Natural killer cell (primary cell): ENCODE results near the gene MAP3K9. TPM values are rescaled to one million over a fixed set of nuclear protein-coding genes. Genes with fewer than 3 reads are reported as not detected.
A peak's percentile ranks its signal among the peaks of the same experiment; 100 is the strongest.

ENCODE experiments used
- ATAC-seq, 3 donors: fragments of 150-1000 bp in 2 of 3; fragments of 200-7000 bp in 1 of 3; cut with Tn5 transposase; 1 replicate in 1 of 3; 2 replicates in 2 of 3; pipeline ENCODE4 v1.10.0; 2021; ENCODE audit warnings: mild to moderate bottlenecking in 2 of 3, moderate library complexity in 2 of 3
- DNase-seq, 2 donors: peaks; one replicate each; pipeline versions ENCODE4 v3.0.0 to v3.0.0-alpha.2; 2013 to 2021; ENCODE audit warnings: mixed read lengths in 1 of 2
- H3K27ac ChIP-seq: one replicate; pipeline ENCODE4 v1.5.1; 2013; ENCODE audit warnings: mild to moderate bottlenecking, low read length
- H3K27me3 ChIP-seq: one replicate; pipeline ENCODE4 v1.6.1; 2013; ENCODE audit warnings: low read length; ENCODE audit not compliant: control insufficient read depth, insufficient read depth
- H3K36me3 ChIP-seq: one replicate; pipeline ENCODE4 v1.6.1; 2013; ENCODE audit warnings: low read length; ENCODE audit not compliant: control insufficient read depth, insufficient read depth
- H3K4me1 ChIP-seq: one replicate; pipeline ENCODE4 v1.6.1; 2013; ENCODE audit warnings: low read length; ENCODE audit not compliant: control insufficient read depth, insufficient read depth
- H3K4me3 ChIP-seq: one replicate; pipeline ENCODE4 v1.5.1; 2013; ENCODE audit warnings: low read length
- H3K9me3 ChIP-seq: one replicate; pipeline ENCODE4 v1.6.1; 2013; ENCODE audit warnings: low read length; ENCODE audit not compliant: control insufficient read depth, insufficient read depth
- H3K27ac Mint-ChIP-seq, 2 donors: one replicate each; pipeline ENCODE4 v1.8.0; 2022; ENCODE audit warnings: mild to moderate bottlenecking in 2 of 2, mixed read lengths in 2 of 2, moderate library complexity in 1 of 2
- H3K27me3 Mint-ChIP-seq, 2 donors: one replicate each; pipeline ENCODE4 v1.8.0; 2022; ENCODE audit warnings: low read depth in 2 of 2, mixed read lengths in 2 of 2
- H3K36me3 Mint-ChIP-seq: one replicate; pipeline ENCODE4 v1.8.0; 2022; ENCODE audit warnings: mixed read lengths
- H3K4me1 Mint-ChIP-seq, 2 donors: one replicate each; pipeline ENCODE4 v1.8.0; 2022; ENCODE audit warnings: mixed read lengths in 2 of 2
- H3K4me3 Mint-ChIP-seq: one replicate; pipeline ENCODE4 v1.8.0; 2022; ENCODE audit warnings: mild to moderate bottlenecking, moderate library complexity, mixed read lengths
- H3K9me3 Mint-ChIP-seq, 2 donors: one replicate each; pipeline ENCODE4 v1.8.0; 2022; ENCODE audit warnings: mixed read lengths in 2 of 2
- WGBS: methylation state at CpG from one replicate; pipeline ENCODE4 v1.1.7; 2013; ENCODE audit warnings: missing lambda C conversion rate; ENCODE audit not compliant: insufficient coverage; 5-methylcytosine and 5-hydroxymethylcytosine counted together
- intact Hi-C: fragments of 100-400 bp; cut with micrococcal nuclease; formaldehyde crosslinking; loops from one replicate; pipeline ENCODE4 v1.14.2; 2022
- total RNA-seq, 4 donors: library from RNA; stranded (reverse); fragments of 120-200 nt in 1 of 4; gene quantifications; one replicate each; pipeline versions ENCODE4 v1.2.3 to v1.2.4, GENCODE V29; 2013 to 2022
- TF ChIP-seq, protein P1 (sequence below): fragments of 200-600 bp; IDR thresholded peaks from one replicate; pipeline ENCODE4 v1.8.0; 2022; ENCODE audit warnings: antibody characterized with exemption

Gene MAP3K9
- total RNA-seq, 3 donors from 2014 or later (not counting 1 experiment from before 2014, with no cell fraction given): 3.6 to 7.9 (median 3.8) TPM

DNA sequence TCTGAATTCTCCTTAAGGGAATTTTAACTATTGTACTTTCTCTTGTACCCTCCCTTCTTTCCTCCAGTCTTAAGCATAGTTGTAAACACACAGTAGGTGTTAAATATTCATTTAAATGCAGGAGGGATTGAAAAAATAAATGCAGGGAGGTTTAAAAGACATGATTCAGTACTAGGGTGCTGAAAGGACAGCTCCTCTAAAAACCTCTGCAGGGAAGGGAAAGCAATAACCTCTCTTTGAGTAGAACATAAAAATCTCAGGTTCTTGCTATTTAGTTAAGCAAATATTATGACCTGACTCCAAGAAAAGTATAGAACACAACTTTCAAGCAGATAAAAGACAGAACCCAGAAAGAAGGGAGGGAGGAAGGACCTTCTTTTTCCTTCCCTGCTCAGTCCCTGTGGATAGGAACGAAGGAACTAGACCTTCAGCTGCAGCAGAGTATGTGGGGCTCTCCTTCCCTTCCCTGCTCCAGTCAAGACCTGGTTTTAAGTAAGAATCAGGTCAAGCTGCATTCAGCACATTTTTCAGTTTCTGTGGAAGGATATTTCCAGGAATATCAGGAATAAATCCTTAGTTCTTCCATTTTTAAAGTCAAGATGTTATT is 4.7 kb downstream of the MAP3K9 start:
- TF ChIP-seq, protein P1, sequence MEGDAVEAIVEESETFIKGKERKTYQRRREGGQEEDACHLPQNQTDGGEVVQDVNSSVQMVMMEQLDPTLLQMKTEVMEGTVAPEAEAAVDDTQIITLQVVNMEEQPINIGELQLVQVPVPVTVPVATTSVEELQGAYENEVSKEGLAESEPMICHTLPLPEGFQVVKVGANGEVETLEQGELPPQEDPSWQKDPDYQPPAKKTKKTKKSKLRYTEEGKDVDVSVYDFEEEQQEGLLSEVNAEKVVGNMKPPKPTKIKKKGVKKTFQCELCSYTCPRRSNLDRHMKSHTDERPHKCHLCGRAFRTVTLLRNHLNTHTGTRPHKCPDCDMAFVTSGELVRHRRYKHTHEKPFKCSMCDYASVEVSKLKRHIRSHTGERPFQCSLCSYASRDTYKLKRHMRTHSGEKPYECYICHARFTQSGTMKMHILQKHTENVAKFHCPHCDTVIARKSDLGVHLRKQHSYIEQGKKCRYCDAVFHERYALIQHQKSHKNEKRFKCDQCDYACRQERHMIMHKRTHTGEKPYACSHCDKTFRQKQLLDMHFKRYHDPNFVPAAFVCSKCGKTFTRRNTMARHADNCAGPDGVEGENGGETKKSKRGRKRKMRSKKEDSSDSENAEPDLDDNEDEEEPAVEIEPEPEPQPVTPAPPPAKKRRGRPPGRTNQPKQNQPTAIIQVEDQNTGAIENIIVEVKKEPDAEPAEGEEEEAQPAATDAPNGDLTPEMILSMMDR: no peak
- H3K27ac ChIP-seq: no peak overlapping the region
- H3K27me3 ChIP-seq: no peaks in the 10 kb centered on the region
- no peak overlapping the region for H3K27ac Mint-ChIP-seq
- no peaks in the 10 kb centered on the region for H3K36me3 ChIP-seq
- ATAC-seq (no peak), DNase-seq (peak in 1 of 2 donors; percentile 14)
- no peak overlapping the region for H3K4me3 ChIP-seq
- WGBS: 100% methylated on average over 1 of the region's 1 CpG
- no peaks in the 10 kb centered on the region for H3K9me3 ChIP-seq
- H3K36me3 Mint-ChIP-seq: no peaks in the 10 kb centered on the region
- H3K9me3 Mint-ChIP-seq: no peaks in the 10 kb centered on the region
- H3K4me3 Mint-ChIP-seq: no peak overlapping the region
- H3K4me1 Mint-ChIP-seq: peaks cover 10 to 12% of the 10 kb centered on the region in 2 donors
- peaks cover 17 to 48% of the 10 kb centered on the region in 2 donors for H3K27me3 Mint-ChIP-seq
- H3K4me1 ChIP-seq: peaks cover 13% of the 10 kb centered on the region
- intact Hi-C loops: no loop called here

DNA sequence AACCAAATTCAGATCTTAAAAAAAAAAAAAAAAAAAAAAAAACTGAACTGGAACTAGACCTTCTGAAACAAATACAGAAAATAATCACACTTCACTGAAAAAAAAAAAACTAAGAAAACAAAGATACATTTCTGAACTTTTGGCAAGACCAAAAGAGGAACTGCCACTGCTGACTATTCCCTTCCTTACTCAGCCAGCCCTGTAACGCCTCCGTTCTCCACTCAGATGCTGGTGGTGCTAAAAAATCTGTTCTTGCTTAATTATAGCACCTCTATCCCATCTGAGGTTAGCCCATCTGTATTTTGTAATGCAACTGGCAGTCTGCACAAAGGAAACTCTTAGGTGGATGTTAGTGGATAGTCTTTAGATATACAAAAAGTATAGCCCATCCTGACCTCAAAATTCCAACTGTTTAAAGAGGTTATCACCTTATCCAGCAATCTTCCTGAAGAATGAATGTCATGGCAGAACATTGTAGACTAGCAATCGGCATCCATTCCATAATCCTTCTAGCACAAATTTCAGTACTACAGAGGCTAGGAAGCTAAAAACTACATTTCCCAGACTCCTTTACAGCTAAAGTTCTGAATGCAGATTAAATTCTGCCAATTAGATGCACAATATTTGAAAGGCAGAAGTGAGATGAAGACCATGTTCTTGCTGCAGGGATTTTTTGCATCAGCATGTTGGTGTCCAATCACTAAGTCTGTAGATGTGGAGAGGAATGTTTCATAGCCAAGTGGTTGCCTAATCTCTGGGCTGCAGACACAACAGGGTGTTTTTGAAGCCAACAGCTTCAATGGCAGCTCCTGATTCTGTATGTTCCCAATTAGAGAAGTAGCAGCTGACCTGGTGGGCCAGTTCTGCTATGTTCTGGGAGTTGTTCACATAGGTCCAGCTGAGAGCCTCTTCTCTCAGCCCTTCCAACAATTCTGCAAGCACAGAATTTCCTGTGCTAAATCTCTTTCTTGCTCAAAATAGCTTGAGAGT is 5.7 kb downstream of the MAP3K9 start:
- Histone ChIP-seq H3K9me3 (no peaks in the 10 kb centered on the region), H3K36me3 (no peaks in the 10 kb centered on the region), H3K4me1 (peaks cover 10% of the 10 kb centered on the region), H3K27ac (no peak overlapping the region), H3K4me3 (no peak overlapping the region), H3K27me3 (no peaks in the 10 kb centered on the region)
- Mint-ChIP-seq H3K27ac (no peak overlapping the region), H3K4me1 (peaks cover 10 to 12% of the 10 kb centered on the region in 2 donors), H3K9me3 (no peaks in the 10 kb centered on the region), H3K4me3 (no peak overlapping the region), H3K36me3 (no peaks in the 10 kb centered on the region), H3K27me3 (peaks cover 17 to 48% of the 10 kb centered on the region in 2 donors)
- no peak for ATAC-seq
- intact Hi-C loops: no loop called here
- TF ChIP-seq, protein P1: no peak
- DNase-seq: no peak
- 60% methylated on average over 3 of the region's 3 CpGs for WGBS

DNA sequence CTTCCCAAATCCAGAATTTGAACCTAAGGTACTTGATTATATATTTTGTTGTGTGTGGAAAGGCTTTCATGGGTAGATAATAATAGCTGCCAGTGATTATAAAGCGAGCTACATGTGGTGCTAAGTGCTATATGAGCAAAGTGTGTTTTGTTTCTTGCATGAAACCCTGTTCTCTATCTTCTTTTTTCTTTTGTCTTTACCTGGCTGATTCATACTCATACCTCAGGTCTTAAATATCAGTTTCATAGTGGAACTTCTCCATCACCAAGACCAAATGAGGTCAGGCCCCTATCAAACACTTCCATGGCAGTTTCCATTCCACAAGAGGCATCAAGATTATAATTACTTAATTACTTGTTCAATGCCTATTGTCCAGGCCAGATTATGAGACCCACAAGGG is 6.9 kb downstream of the MAP3K9 start:
- Histone ChIP-seq H3K9me3 (no peaks in the 10 kb centered on the region), H3K4me1 (no peaks in the 10 kb centered on the region), H3K4me3 (no peak overlapping the region), H3K27me3 (no peaks in the 10 kb centered on the region), H3K27ac (no peak overlapping the region), H3K36me3 (no peaks in the 10 kb centered on the region)
- TF ChIP-seq, protein P1: no peak
- no peak for ATAC-seq
- WGBS: 100% methylated on average over 1 of the region's 1 CpG
- H3K4me1 Mint-ChIP-seq: peaks cover 4% of the 10 kb centered on the region in 2 donors
- H3K36me3 Mint-ChIP-seq: no peaks in the 10 kb centered on the region
- DNase-seq: no peak
- intact Hi-C loops: no loop called here
- H3K27ac Mint-ChIP-seq: no peak overlapping the region
- H3K27me3 Mint-ChIP-seq: peaks cover 15 to 41% of the 10 kb centered on the region in 2 donors
- H3K9me3 Mint-ChIP-seq: no peaks in the 10 kb centered on the region
- H3K4me3 Mint-ChIP-seq: no peak overlapping the region
